HEK293T (cell line): ENCODE data around the gene ZBTB34.

ENCODE experiments used
- ARNT ChIP-seq: fragments of 450-650 bp; IDR thresholded peaks from 2 replicates; pipeline ENCODE4 v1.6.1; 2017; ENCODE audit warnings: mild to moderate bottlenecking
- CTBP1 ChIP-seq: fragments of 450-650 bp; IDR thresholded peaks from 2 replicates; pipeline ENCODE4 v1.6.1; 2016; ENCODE audit warnings: borderline replicate concordance
- FOXK2 ChIP-seq: fragments of 450-650 bp; IDR thresholded peaks from 2 replicates; pipeline ENCODE4 v1.6.1; 2016; ENCODE audit warnings: mild to moderate bottlenecking
- FOXM1 ChIP-seq: fragments of 450-650 bp; IDR thresholded peaks from 2 replicates; pipeline ENCODE4 v1.6.1; 2017; ENCODE audit warnings: mild to moderate bottlenecking, borderline replicate concordance
- HDGF ChIP-seq: fragments of 450-650 bp; IDR thresholded peaks from 2 replicates; pipeline ENCODE4 v1.6.1; 2017; ENCODE audit warnings: antibody characterized with exemption, borderline replicate concordance
- L3MBTL2 ChIP-seq: fragments of 450-650 bp; conservative IDR thresholded peaks from 2 replicates; pipeline ENCODE4 v1.6.1; 2016; ENCODE audit warnings: mild to moderate bottlenecking
- NFRKB ChIP-seq: fragments of 450-650 bp; IDR thresholded peaks from 2 replicates; pipeline ENCODE4 v1.6.1; 2016; ENCODE audit warnings: mild to moderate bottlenecking, moderate library complexity
- PKNOX1 ChIP-seq: fragments of 450-650 bp; IDR thresholded peaks from 2 replicates; pipeline ENCODE4 v1.6.1; 2016

GRCh38 chr9:126919193-126919592 is 58.8 kb downstream of the ZBTB34 start:
- TF ChIP-seq FOXK2 (no peak), CTBP1 (no peak), L3MBTL2 (no peak), FOXM1 (no peak), NFRKB (no peak), HDGF (no peak), ARNT (no peak), PKNOX1 (no peak)
